K562 (cell line): ENCODE measurements around the gene CBLC. TPM values are rescaled to one million over a fixed set of nuclear protein-coding genes. Genes with fewer than 3 reads are reported as not detected.

Source experiments
- ATAC-seq: fragments of 200-7000 bp; cut with Tn5 transposase; 3 replicates; pipeline ENCODE4 v1.9.1; 2020; ENCODE audit warnings: moderate library complexity
- BruUV-seq: library from RNA; stranded (reverse); fragments of 400-500 nt; replicated peaks from 2 replicates; lab custom pipeline; 2021; lab: Mats Ljungman, UMichigan
- CTCF ChIA-PET: fragments of 300-600 bp; formaldehyde crosslinking; extraction: SDS; loops from one replicate; lab custom pipeline; 2021; ENCODE audit warnings: low intra/inter-chr PET ratio; lab: Yijun Ruan, JAX
- POLR2A ChIA-PET: fragments of 300-600, 350-650 bp; sonication (Branson Sonifier 250); formaldehyde crosslinking; extraction: SDS; loops from one replicate; lab custom pipeline; 2021; ENCODE audit warnings: antibody characterized with exemption, inconsistent platforms; lab: Yijun Ruan, JAX
- DNase-seq, 4 experiments: peaks; one replicate each; pipeline versions ENCODE4 v3.0.0 to v3.0.0-alpha.2; 2011 to 2018; ENCODE audit warnings: low spot score in 3 of 4, mixed read lengths in 3 of 4; ENCODE audit errors: extremely low read depth in 1 of 4
- FAIRE-seq: peaks from 2 replicates; lab custom pipeline; 2011; peaks lifted over from hg19 to GRCh38; lab: Jason Lieb, UNC
- H2AFZ ChIP-seq: 2 replicates; pipeline ENCODE4 v1.6.0; 2011; ENCODE audit warnings: low read depth, low read length, control low read depth, inconsistent platforms
- H3K27ac ChIP-seq: fragments of 200-600 bp; 3 replicates; pipeline ENCODE4 v1.8.0; 2011; ENCODE audit warnings: low read depth, mild to moderate bottlenecking, control low read depth, inconsistent platforms, low read length, moderate library complexity, mixed read lengths; ENCODE audit errors: extremely low read depth
- H3K27me3 ChIP-seq, 2 experiments: fragments of 300-600 bp in 1 of 2; 2 replicates in 1 of 2; 3 replicates in 1 of 2; pipeline versions ENCODE4 v1.6.0 to v1.8.0; 2011; ENCODE audit warnings: inconsistent platforms in 2 of 2, low read length in 2 of 2, mild to moderate bottlenecking in 1 of 2, mixed read lengths in 1 of 2, moderate library complexity in 1 of 2; ENCODE audit not compliant: control insufficient read depth in 2 of 2, insufficient read depth in 2 of 2
- H3K36me3 ChIP-seq: fragments of 300-600 bp; 3 replicates; pipeline ENCODE4 v1.8.0; 2011; ENCODE audit warnings: mild to moderate bottlenecking, low read length, inconsistent platforms; ENCODE audit not compliant: control insufficient read depth, insufficient read depth
- H3K4me1 ChIP-seq, 2 experiments: fragments of 200-600 bp in 1 of 2; replicated peaks in 1 of 2; 2 replicates in 1 of 2; 3 replicates in 1 of 2; pipeline versions ENCODE4 v1.5.1 to v1.8.0; 2011; ENCODE audit warnings: inconsistent platforms in 2 of 2, low read length in 2 of 2, mild to moderate bottlenecking in 1 of 2, mixed read lengths in 1 of 2, moderate library complexity in 1 of 2; ENCODE audit not compliant: control insufficient read depth in 2 of 2, insufficient read depth in 2 of 2
- H3K4me2 ChIP-seq: 2 replicates; pipeline ENCODE4 v1.6.1; 2011; ENCODE audit warnings: low read length, control low read depth, inconsistent platforms, mixed read lengths; ENCODE audit not compliant: insufficient read depth
- H3K4me3 ChIP-seq: fragments of 200-600 bp; sonication (generic), shearing (Covaris generic); 2 replicates; pipeline ENCODE4 v1.5.1; 2016; ENCODE audit warnings: control low read depth, inconsistent platforms
- H3K79me2 ChIP-seq: fragments of 200-600 bp; 3 replicates; pipeline ENCODE4 v1.8.0; 2011; ENCODE audit warnings: low read length, inconsistent platforms; ENCODE audit not compliant: control insufficient read depth, insufficient read depth
- H3K9ac ChIP-seq, 2 experiments: 2 replicates each; pipeline versions ENCODE4 v1.6.0 to v1.6.1; 2011; ENCODE audit warnings: low read depth in 2 of 2, low read length in 2 of 2, control low read depth in 1 of 2, inconsistent platforms in 1 of 2, mild to moderate bottlenecking in 1 of 2, mixed read lengths in 1 of 2; ENCODE audit not compliant: insufficient read depth in 1 of 2
- H3K9me1 ChIP-seq: one replicate; pipeline ENCODE4 v1.6.0; 2011; ENCODE audit warnings: inconsistent platforms, mild to moderate bottlenecking, low read length, moderate library complexity; ENCODE audit not compliant: control insufficient read depth, insufficient read depth
- H3K9me3 ChIP-seq: replicated peaks from 2 replicates; pipeline ENCODE4 v1.5.1; 2011; ENCODE audit warnings: low read depth, low read length, inconsistent platforms; ENCODE audit not compliant: control insufficient read depth, insufficient read depth
- H4K20me1 ChIP-seq: replicated peaks from 2 replicates; pipeline ENCODE4 v1.6.1; 2011; ENCODE audit warnings: low read length, inconsistent platforms, mixed read lengths; ENCODE audit not compliant: control insufficient read depth, insufficient read depth
- ATF6 ChIP-seq: sonication (generic); formaldehyde crosslinking; IDR thresholded peaks from 2 replicates; pipeline ENCODE4 v1.4.0; 2020; ENCODE audit warnings: mild to moderate bottlenecking, missing genetic modification reagents
- CEBPB ChIP-seq: fragments of 450-650 bp; IDR thresholded peaks from 2 replicates; pipeline ENCODE4 v1.6.1; 2016; ENCODE audit warnings: missing genetic modification characterization, missing compliant biosample characterization
- CHCHD3 ChIP-seq: fragments of 250-450 bp; sonication (Bioruptor Pico); IDR thresholded peaks from 2 replicates; pipeline ENCODE4 v2.1.2; 2022; ENCODE audit warnings: mild to moderate bottlenecking
- HNRNPK ChIP-seq: fragments of 200-400 bp; formaldehyde crosslinking; IDR thresholded peaks from one replicate; pipeline ENCODE4 v1.6.1; 2018; ENCODE audit warnings: mild to moderate bottlenecking, low read depth, low read length; ENCODE audit not compliant: poor library complexity, severe bottlenecking
- JUNB ChIP-seq: fragments of 450-650 bp; formaldehyde crosslinking; conservative IDR thresholded peaks from 2 replicates; pipeline ENCODE4 v1.4.0; 2020; ENCODE audit warnings: mild to moderate bottlenecking
- KAT2B ChIP-seq: IDR thresholded peaks from one replicate; pipeline ENCODE4 v1.6.1; 2012; ENCODE audit warnings: low read depth, mild to moderate bottlenecking, control low read depth, inconsistent platforms, low read length, moderate library complexity
- MAFF ChIP-seq: IDR thresholded peaks from 2 replicates; pipeline ENCODE4 v1.6.1; 2012; ENCODE audit warnings: low read length, improper control_type of control experiment
- MEF2A ChIP-seq: IDR thresholded peaks from 2 replicates; pipeline ENCODE4 v1.6.1; 2011; ENCODE audit warnings: low read depth, mild to moderate bottlenecking, low read length, moderate library complexity; ENCODE audit not compliant: control insufficient read depth
- MEIS2 ChIP-seq: fragments of 450-650 bp; IDR thresholded peaks from 2 replicates; pipeline ENCODE4 v1.6.1; 2014; ENCODE audit warnings: mild to moderate bottlenecking; ENCODE audit not compliant: partially characterized antibody
- MITF ChIP-seq: IDR thresholded peaks from 2 replicates; pipeline ENCODE4 v1.6.1; 2014; ENCODE audit warnings: antibody characterized with exemption
- SMAD3 ChIP-seq: fragments of 450-650 bp; formaldehyde crosslinking; conservative IDR thresholded peaks from 2 replicates; pipeline ENCODE4 v1.4.0; 2020; ENCODE audit warnings: mild to moderate bottlenecking
- STAG1 ChIP-seq: sonication (generic); formaldehyde crosslinking; IDR thresholded peaks from 2 replicates; pipeline ENCODE4 v1.5.0; 2020; ENCODE audit warnings: missing genetic modification reagents, borderline replicate concordance
- TARDBP ChIP-seq: fragments of 450-650 bp; IDR thresholded peaks from 2 replicates; pipeline ENCODE4 v1.6.1; 2016
- TCF3 ChIP-seq: sonication (generic); formaldehyde crosslinking; IDR thresholded peaks from 2 replicates; pipeline ENCODE4 v1.4.0; 2020; ENCODE audit warnings: mild to moderate bottlenecking, missing genetic modification reagents
- ZNF224 ChIP-seq: sonication (generic); formaldehyde crosslinking; IDR thresholded peaks from 2 replicates; pipeline ENCODE4 v1.8.0; 2022; ENCODE audit warnings: mild to moderate bottlenecking, missing genetic modification reagents
- ZNF384 ChIP-seq: IDR thresholded peaks from 2 replicates; pipeline ENCODE4 v1.6.1; 2012; ENCODE audit warnings: low read depth, low read length, improper control_type of control experiment
- WGBS: fragments of 100-300 bp; shearing (Covaris generic); methylation state at CpG from one replicate; pipeline ENCODE4 v1.1.6; 2016; ENCODE audit warnings: low coverage, mixed read lengths; ENCODE audit not compliant: insufficient coverage; ENCODE audit errors: missing lambda C conversion rate; 5-methylcytosine and 5-hydroxymethylcytosine counted together
- in situ Hi-C: fragments of 300-500 bp; cut with MboI; formaldehyde crosslinking; loops from 4 replicates; pipeline ENCODE4 v1.15.0; 2018; ENCODE audit warnings: inconsistent platforms, mixed read lengths
- intact Hi-C: fragments of 100-400 bp; cut with micrococcal nuclease; formaldehyde crosslinking; loops from 2 replicates; pipeline ENCODE4 v1.14.2; 2022
- polyA plus RNA-seq, 8 experiments: library from polyadenylated mRNA; depleted of rRNA in 4 of 8; stranded (reverse) in 5 of 8; unstranded in 3 of 8; fragments of >200 nt; fragmentation: Nextera tagmentation in 2 of 8; fragmentation: Illumina TruSeq in 1 of 8; extraction: Ambion mirVana in 2 of 8; extraction: Trizol in 1 of 8; gene quantifications; 2 replicates each; pipeline versions ENCODE4 v1.2.1 to v1.2.3, GENCODE V29; 2011 to 2014; ENCODE audit warnings: inconsistent platforms in 1 of 8, missing spikeins in 1 of 8
- total RNA-seq, 7 experiments: library from RNA; depleted of rRNA in 6 of 7; stranded (reverse); fragments of >200 nt in 6 of 7; fragmentation: Illumina TruSeq in 2 of 7; extraction: Trizol in 2 of 7; gene quantifications; 2 replicates each; pipeline versions ENCODE4 v1.2.1 to v1.2.3, GENCODE V29; 2011 to 2021; ENCODE audit warnings: low replicate concordance in 1 of 7

Gene CBLC
- total and polyA plus RNA-seq, 9 of the 15 experiments (the other 6 are each of a cell fraction or from before 2014, with no cell fraction given): 0.09 TPM; not detected in 8

- TF ChIP-seq CHCHD3 (CRISPR knock-in tag) (no peak), MEIS2 (peak; percentile 69), ZNF384 (peak; percentile 42; the same call in 1 of the 2 replicates), ATF6 (CRISPR knock-in tag) (no peak)
Measured at GRCh38 chr19:44765033-44765948, 12.4 kb upstream of the CBLC start (continued).

- in situ Hi-C loops: loop anchor here (5.0 kb wide), 1 partner anchor 44 kb away; no protein-coding TSS in a partner anchor
- TF ChIP-seq TARDBP: no peak
- TF ChIP-seq SMAD3: no peak
- no peak for TF ChIP-seq HNRNPK
- TF ChIP-seq ATF6 (CRISPR knock-in tag): no peak
- no peak for TF ChIP-seq MITF
- no peak for TF ChIP-seq ZNF224 (CRISPR knock-in tag)
- no peak for TF ChIP-seq TCF3
- no peak for TF ChIP-seq MEF2A
- TF ChIP-seq KAT2B: no peak
- peak; percentile 6; the same call in 1 of the 2 replicates for TF ChIP-seq CEBPB (tag)
- no peak for TF ChIP-seq JUNB (CRISPR knock-in tag)
- no peak for TF ChIP-seq MAFF
- TF ChIP-seq STAG1 (CRISPR knock-in tag): no peak
Measured at GRCh38 chr19:44765949-44766335, 11.7 kb upstream of the CBLC start.

More at GRCh38 chr19:44765949-44766335, 11.7 kb upstream of the CBLC start:
- no peak overlapping the region for H3K4me3 ChIP-seq
- H3K9ac ChIP-seq: no peak overlapping the region
- no peaks in the 10 kb centered on the region for H3K9me1 ChIP-seq
- H3K36me3 ChIP-seq: no peaks in the 10 kb centered on the region
- BruUV-seq: no TSS peak
- ChIA-PET POLR2A (interaction anchor here (1.6 to 3.0 kb wide), 2 partner anchors 12 to 21 kb away, joined by 4 to 16 read pairs; no protein-coding TSS in a partner anchor), CTCF (no interaction called here)
- H3K4me2 ChIP-seq: no peak overlapping the region
- intact Hi-C loops: no loop called here
- no peak overlapping the region for H3K27ac ChIP-seq
- H3K79me2 ChIP-seq: no peaks in the 10 kb centered on the region
- 33% methylated on average over 3 of the region's 3 CpGs for WGBS
- FAIRE-seq (no peak), DNase-seq (no peak), ATAC-seq (no peak)
- no peaks in the 10 kb centered on the region for H4K20me1 ChIP-seq
- no peak overlapping the region for H2AFZ ChIP-seq
- H3K4me1 ChIP-seq: peaks cover 2 to 10% of the 10 kb centered on the region in 2 experiments; a peak in 2 of 5 replicates
- H3K9me3 ChIP-seq: no peaks in the 10 kb centered on the region
- no peaks in the 10 kb centered on the region for H3K27me3 ChIP-seq
